ENCODE measurements around the gene FOSL2.

- TF ChIP-seq SP1 (IDR thresholded peaks at IDR 0.05) (no peak), BHLHE40 (IDR thresholded peaks at IDR 0.05; ENCODE audit: borderline replicate concordance) (no peak), SUZ12 (IDR thresholded peaks at IDR 0.05) (no peak), HDGF (IDR thresholded peaks at IDR 0.05; ENCODE audit: borderline replicate concordance) (no peak), NFRKB (IDR thresholded peaks at IDR 0.05) (no peak), ZNF384 (IDR thresholded peaks at IDR 0.05) (no peak), FOXM1 (IDR thresholded peaks at IDR 0.05; ENCODE audit: borderline replicate concordance) (no peak), LEF1 (IDR thresholded peaks at IDR 0.05; ENCODE audit: borderline replicate concordance) (no peak), CTBP1 (IDR thresholded peaks at IDR 0.05; ENCODE audit: borderline replicate concordance) (no peak), TARDBP (IDR thresholded peaks at IDR 0.05) (no peak)
These were observed 18.3 kb upstream of the FOSL2 start for GRCh38 chr2:28374331-28374730.
